ENCODE results near the gene PBX3. TPM values are rescaled to one million over a fixed set of nuclear protein-coding genes. Genes with fewer than 3 reads are reported as not detected.

The PBX3 gene
- total and polyA plus RNA-seq, 10 of the 15 experiments (the other 5 are each of a cell fraction or from before 2014, with no cell fraction given): 6.7 to 146 (median 22.2) TPM

DNA sequence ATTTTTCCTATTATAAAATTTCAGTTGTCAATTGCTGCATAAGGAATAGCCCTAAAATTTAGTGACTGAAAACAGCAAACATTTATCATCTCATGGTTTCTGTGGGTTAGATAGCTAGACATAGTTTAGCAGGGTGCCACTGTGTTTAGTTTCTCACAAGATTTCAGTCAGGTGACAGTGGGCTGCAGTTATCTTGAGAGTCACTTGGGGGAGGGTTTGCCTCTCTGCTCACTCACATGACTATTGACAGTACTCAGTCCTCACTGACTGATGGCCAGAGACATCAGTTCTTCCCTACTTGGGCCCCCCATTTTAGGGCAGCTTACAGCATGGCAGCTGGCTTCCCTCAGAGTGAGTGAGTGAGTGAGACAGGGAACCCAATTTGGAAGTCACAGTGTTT lies 42.0 kb downstream of the PBX3 start (continued):
- TF ChIP-seq, protein P1, sequence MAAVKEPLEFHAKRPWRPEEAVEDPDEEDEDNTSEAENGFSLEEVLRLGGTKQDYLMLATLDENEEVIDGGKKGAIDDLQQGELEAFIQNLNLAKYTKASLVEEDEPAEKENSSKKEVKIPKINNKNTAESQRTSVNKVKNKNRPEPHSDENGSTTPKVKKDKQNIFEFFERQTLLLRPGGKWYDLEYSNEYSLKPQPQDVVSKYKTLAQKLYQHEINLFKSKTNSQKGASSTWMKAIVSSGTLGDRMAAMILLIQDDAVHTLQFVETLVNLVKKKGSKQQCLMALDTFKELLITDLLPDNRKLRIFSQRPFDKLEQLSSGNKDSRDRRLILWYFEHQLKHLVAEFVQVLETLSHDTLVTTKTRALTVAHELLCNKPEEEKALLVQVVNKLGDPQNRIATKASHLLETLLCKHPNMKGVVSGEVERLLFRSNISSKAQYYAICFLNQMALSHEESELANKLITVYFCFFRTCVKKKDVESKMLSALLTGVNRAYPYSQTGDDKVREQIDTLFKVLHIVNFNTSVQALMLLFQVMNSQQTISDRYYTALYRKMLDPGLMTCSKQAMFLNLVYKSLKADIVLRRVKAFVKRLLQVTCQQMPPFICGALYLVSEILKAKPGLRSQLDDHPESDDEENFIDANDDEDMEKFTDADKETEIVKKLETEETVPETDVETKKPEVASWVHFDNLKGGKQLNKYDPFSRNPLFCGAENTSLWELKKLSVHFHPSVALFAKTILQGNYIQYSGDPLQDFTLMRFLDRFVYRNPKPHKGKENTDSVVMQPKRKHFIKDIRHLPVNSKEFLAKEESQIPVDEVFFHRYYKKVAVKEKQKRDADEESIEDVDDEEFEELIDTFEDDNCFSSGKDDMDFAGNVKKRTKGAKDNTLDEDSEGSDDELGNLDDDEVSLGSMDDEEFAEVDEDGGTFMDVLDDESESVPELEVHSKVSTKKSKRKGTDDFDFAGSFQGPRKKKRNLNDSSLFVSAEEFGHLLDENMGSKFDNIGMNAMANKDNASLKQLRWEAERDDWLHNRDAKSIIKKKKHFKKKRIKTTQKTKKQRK (IDR thresholded peaks at IDR 0.05; ENCODE audit: low read depth, low read length): no peak
- TF ChIP-seq EZH2 (IDR thresholded peaks at IDR 0.05; ENCODE audit: borderline replicate concordance, control insufficient read depth, low read depth, low read length) (no peak), ZNF24 (IDR thresholded peaks at IDR 0.05) (0 out of 2 replicates have a peak, but pooled peaks have one; percentile 43)

DNA sequence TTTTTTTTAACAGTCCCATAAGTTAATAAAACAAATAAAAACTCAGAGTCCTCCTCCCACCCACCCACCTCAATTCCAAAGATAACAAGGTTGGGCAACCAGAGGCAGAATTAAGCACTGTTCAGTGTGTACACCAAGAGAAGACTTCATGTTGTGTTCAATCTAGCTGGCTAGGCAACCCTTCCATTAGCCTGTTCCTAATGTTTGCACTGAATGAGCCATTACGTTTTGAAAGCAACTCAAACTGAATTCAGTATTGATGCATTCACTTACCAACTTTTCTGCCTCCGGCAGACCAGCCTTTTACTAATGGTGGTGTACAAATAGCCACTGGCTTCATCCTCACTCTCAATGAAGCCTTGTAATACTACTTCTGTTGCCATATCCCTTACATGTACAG lies 47.5 kb downstream of the PBX3 start:
- Histone ChIP-seq H3K4me1 (ENCODE audit: control insufficient read depth, insufficient read depth, low read length) (no peaks in the 10 kb centered on the region), H4K20me1 (ENCODE audit: control insufficient read depth, insufficient read depth) (no peaks in the 10 kb centered on the region), H3K27ac (ENCODE audit: control insufficient read depth, insufficient read depth) (no peak overlapping the region), H3K27me3 (replicated peaks in 1 of 2; ENCODE audit: control insufficient read depth in 2 of 2, insufficient read depth in 2 of 2, low read length in 1 of 2) (no peaks in the 10 kb centered on the region), H3K9ac (ENCODE audit: control insufficient read depth, insufficient read depth, low read length) (no peak overlapping the region), H3K9me3 (replicated peaks; ENCODE audit: control insufficient read depth, insufficient read depth, low read length) (no peaks in the 10 kb centered on the region), H3K79me2 (ENCODE audit: control insufficient read depth, insufficient read depth, low read length) (no peaks in the 10 kb centered on the region; the same call in none of the 2 replicates), H3K4me2 (ENCODE audit: control insufficient read depth, insufficient read depth) (no peak overlapping the region), H3K36me3 (ENCODE audit: control insufficient read depth in 2 of 2, insufficient read depth in 2 of 2, low read length in 1 of 2) (peaks cover 2 to 4% of the 10 kb centered on the region in 2 experiments; a peak in 3 of 4 replicates), H3K4me3 (no peak overlapping the region), H2AFZ (ENCODE audit: control insufficient read depth, low read depth, low read length) (no peak overlapping the region)
- ChIA-PET RAD21 (ENCODE audit: unreplicated experiment) (interaction anchor here (0.8 to 3.6 kb wide), 3 partner anchors 12 to 145 kb away, joined by 3 to 23 read pairs (median 4); no protein-coding TSS in a partner anchor), POLR2A (no interaction called here), SMC1A (ENCODE audit: uncharacterized antibody, unreplicated experiment) (interaction anchor here (0.6 to 2.2 kb wide), 7 partner anchors 12 to 40 kb away, joined by 3 to 8 read pairs (median 6); no protein-coding TSS in a partner anchor), CTCF (interaction anchor here (0.7 to 1.5 kb wide), 3 partner anchors 33 to 680 kb away, joined by 3 read pairs; no protein-coding TSS in a partner anchor)
- DNase-seq (ENCODE audit: low read depth, low spot score) (no peak), ATAC-seq (peak; percentile 30), FAIRE-seq (no peak)
- 97% methylated on average over 2 of the region's 2 CpGs for WGBS (ENCODE audit: insufficient coverage, insufficient replicate concordance, low lambda C conversion rate, missing lambda C conversion rate)
- in situ Hi-C loops (cut with MboI): no loop called here
- no peak for TF ChIP-seq SPI1 (IDR thresholded peaks at IDR 0.05; ENCODE audit: borderline replicate concordance, insufficient read depth, low read depth, low read length)
- TF ChIP-seq, protein P2, sequence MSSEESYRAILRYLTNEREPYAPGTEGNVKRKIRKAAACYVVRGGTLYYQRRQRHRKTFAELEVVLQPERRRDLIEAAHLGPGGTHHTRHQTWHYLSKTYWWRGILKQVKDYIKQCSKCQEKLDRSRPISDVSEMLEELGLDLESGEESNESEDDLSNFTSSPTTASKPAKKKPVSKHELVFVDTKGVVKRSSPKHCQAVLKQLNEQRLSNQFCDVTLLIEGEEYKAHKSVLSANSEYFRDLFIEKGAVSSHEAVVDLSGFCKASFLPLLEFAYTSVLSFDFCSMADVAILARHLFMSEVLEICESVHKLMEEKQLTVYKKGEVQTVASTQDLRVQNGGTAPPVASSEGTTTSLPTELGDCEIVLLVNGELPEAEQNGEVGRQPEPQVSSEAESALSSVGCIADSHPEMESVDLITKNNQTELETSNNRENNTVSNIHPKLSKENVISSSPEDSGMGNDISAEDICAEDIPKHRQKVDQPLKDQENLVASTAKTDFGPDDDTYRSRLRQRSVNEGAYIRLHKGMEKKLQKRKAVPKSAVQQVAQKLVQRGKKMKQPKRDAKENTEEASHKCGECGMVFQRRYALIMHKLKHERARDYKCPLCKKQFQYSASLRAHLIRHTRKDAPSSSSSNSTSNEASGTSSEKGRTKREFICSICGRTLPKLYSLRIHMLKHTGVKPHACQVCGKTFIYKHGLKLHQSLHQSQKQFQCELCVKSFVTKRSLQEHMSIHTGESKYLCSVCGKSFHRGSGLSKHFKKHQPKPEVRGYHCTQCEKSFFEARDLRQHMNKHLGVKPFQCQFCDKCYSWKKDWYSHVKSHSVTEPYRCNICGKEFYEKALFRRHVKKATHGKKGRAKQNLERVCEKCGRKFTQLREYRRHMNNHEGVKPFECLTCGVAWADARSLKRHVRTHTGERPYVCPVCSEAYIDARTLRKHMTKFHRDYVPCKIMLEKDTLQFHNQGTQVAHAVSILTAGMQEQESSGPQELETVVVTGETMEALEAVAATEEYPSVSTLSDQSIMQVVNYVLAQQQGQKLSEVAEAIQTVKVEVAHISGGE (CRISPR knock-in tag; IDR thresholded peaks at IDR 0.05): no peak
- no peak for TF ChIP-seq KLF5 (IDR thresholded peaks at IDR 0.05; ENCODE audit: partially characterized antibody)
- no peak for TF ChIP-seq IKZF2 (IDR thresholded peaks at IDR 0.05)
- TF ChIP-seq ZNF622 (IDR thresholded peaks at IDR 0.05): no peak
- no peak for TF ChIP-seq BCL11A (IDR thresholded peaks at IDR 0.05; ENCODE audit: low read depth, low read length)
- no peak for TF ChIP-seq PAX8 (IDR thresholded peaks at IDR 0.05)
- TF ChIP-seq ZBED1 (IDR thresholded peaks at IDR 0.05; ENCODE audit: borderline replicate concordance): no peak
- no peak for TF ChIP-seq STAT3 (IDR thresholded peaks at IDR 0.05; ENCODE audit: low read depth, low read length)
- no peak for TF ChIP-seq NBN (IDR thresholded peaks at IDR 0.05)
- no peak for TF ChIP-seq RB1 (IDR thresholded peaks at IDR 0.05; ENCODE audit: borderline replicate concordance)
- TSS peak; percentile 7 for BruUV-seq (replicated peaks)
- intact Hi-C loops (cut with micrococcal nuclease; ENCODE audit: unreplicated experiment): no loop called here
